HG03103 (cell line): ENCODE results near the gene RASGRP3.

ENCODE experiments used
- ATAC-seq: cut with Tn5 transposase; IDR thresholded peaks from one replicate; pipeline ENCODE4 v1.9.1; 2021; ENCODE audit warnings: low read depth; ENCODE audit not compliant: unreplicated experiment

Gene RASGRP3

DNA sequence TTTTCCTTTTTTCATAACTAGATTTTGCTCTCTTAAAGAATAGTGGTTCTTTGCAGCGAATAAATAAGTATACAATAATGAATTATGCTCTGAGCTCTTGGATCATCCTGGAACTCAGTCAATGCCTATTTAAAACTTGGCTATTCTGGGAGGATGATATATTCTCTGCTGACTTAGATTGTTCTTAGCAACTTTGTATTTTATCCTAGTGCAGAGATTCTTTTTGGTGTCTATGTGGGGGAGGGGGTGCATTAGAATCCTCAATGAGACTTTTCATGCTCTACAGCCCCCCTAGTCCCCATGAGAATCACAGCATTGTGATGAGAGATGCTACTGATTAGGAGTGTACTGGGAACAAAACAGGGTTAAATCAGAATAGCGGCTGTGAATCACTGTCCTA lies 131.5 kb downstream of the RASGRP3 start:
- ATAC-seq, result no peak

DNA sequence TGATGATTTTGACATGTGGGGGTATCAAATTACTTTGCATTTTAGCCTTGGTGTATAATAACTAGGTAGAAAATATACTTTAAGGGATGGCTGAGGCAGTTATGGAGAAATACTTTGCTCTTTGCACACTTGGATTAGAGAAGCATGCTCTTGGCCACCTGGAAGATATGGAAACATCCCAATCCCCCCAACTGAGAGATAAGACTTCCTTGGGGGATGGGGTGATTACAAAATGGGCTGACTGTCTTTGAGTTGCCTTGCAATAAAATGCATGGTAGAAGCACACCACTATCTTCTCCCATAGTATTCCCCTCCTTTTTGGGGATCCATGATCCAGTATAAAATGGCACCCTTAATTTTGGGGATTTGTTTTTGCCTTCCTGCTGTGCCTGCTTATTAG lies 137.7 kb downstream of the RASGRP3 start:
- ATAC-seq, result no peak
